Tongue (tissue), 2 donors: ENCODE data around the gene FIG4. TPM values are rescaled to one million over a fixed set of nuclear protein-coding genes. Genes with fewer than 3 reads are reported as not detected.
"Not testable (repeated sequence)": the region's sequence is repeated elsewhere in the genome, so short reads cannot be mapped to it uniquely, and the experiment has no call there.

Source experiments
- DNase-seq: peaks from one replicate; pipeline ENCODE4 v3.0.0-alpha.2; 2015
- total RNA-seq: library from RNA; depleted of rRNA; stranded (reverse); fragments of >200 nt; gene quantifications from one replicate; pipeline ENCODE4 v1.2.3, GENCODE V29; 2014

The FIG4 gene
- total RNA-seq, 1 donor from 2014 or later = 22.3 TPM

DNA sequence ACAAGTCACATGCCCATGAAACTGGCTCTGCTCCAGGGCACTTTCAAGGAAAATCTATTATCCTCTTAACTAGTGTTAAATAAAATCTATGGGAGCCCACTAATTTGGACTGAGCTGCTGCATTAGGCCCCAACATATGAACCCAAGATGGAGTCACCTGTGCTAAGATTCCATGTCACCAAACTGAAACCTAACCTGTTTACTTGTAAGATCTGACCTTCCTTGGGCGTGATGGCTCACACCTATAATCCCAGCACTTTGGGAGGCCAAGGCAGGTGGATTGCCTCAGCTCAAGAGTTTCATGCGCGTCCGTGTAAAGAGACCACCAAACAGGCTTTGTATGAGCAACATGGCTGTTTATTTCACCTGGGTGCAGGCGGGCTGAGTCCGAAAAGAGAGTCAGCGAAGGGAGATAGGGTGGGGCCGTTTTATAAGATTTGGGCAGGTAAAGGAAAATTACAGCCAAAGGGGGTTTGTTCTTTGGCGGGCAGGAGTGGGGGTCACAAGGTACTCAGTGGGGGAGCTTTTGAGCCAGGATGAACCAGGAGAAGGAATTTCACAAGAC lies 164.5 kb downstream of the FIG4 start:
- not testable (repeated sequence) for DNase-seq

DNA sequence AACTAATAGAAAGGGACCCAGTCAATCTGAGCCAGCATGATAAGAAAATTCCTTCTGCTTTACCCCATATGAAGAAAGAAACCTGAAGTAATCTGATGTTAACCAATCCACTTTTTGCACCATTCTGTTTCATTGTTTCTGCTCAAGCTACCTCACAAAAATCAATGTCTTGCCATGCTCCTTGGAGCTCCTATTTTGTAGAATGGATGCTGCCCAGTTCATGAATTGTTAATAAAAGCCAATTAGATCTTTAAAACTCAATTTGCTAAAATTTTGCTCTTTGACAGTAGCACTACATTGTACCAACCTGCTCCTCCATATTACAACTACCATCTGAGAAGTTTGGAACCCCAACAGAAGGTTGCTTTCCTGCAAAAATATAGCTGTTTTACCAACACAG lies 170.8 kb downstream of the FIG4 start:
- no peak for DNase-seq

DNA sequence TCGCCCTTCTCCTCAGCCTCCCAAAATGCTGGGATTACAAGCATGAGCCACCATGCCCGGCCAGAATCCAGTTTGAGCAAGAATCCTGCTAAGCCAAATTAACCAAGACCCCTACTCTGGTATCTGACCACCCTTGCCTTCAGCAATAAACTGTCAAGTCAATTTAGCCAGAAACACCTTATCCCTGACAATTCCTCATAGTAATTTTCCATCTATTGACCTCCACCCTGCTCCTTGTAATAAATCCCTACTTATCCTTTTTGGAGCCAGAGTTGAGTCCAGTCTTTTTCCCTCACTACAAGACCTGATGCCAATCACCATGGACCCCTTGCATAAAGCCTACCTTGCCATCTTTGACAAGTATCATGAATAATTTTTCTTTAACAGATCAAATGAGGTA lies 173.0 kb downstream of the FIG4 start:
- no peak for DNase-seq

DNA sequence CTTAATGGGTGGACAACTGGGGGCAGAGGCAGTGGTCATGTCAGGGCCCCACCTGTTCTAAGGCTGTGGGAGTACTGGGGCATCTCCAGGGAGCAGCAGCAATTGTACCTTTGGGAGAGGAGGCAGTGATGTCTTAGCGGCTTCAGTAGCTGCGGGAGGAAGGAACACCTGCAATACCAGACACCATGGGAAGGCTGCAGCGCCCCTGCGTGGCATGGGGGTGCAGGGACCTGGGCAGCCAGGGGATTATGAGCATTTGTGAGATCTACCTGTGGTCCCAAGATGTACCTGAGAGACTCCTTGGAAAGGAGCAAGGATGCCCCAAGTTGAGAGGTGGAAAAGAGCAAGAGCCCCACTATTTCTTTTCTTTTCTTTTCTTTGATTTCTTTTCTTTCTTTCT lies 174.9 kb downstream of the FIG4 start:
- DNase-seq = no peak

GRCh38 chr6:109867009-109867969 lies 176.2 kb downstream of the FIG4 start:
- DNase-seq = peak; percentile 70

GRCh38 chr6:109867970-109868358 lies 176.9 kb downstream of the FIG4 start:
- peak; percentile 48 for DNase-seq

GRCh38 chr6:109869398-109870088 lies 178.4 kb downstream of the FIG4 start:
- peak; percentile 60 for DNase-seq

DNA sequence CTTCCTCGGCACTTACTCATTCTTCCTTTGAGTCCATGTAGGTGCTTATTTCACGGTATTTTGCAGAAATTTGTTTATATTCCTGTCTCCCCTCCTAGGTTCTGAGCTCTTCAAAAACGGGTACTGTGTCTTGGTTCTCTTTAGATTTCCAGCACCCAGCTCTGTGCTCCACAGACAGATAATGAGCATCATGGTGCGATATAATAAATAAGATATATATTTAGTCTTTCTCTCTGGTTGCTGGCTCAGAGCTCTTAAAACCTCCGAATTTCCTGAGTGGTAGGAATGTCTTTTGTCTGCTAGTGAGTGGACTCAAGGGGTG lies 179.0 kb downstream of the FIG4 start:
- DNase-seq = no peak

DNA sequence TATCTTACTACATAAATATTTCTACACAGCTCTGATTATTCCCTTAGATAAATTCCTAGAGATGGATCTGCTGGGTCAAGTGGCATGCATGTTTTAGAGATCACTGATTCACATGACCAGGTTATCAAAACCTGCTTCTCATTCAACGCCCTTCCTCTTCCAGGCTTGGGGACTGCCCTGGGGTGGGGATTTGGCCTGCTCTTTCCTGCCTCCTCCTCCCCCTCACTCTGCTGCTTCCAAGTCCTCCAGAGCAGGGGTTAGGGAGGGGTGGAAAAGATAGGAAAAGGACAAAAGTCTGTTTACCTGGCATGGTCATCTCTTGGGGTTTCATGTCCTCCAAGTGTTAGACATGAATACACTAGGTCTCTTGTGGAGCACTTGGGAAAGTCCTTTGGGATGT lies 181.5 kb downstream of the FIG4 start:
- no peak for DNase-seq

- DNase-seq = no peak
These were observed 182.0 kb downstream of the FIG4 start for GRCh38 chr6:109872968-109873545.

GRCh38 chr6:109874086-109874485 lies 183.0 kb downstream of the FIG4 start:
- DNase-seq = no peak

DNA sequence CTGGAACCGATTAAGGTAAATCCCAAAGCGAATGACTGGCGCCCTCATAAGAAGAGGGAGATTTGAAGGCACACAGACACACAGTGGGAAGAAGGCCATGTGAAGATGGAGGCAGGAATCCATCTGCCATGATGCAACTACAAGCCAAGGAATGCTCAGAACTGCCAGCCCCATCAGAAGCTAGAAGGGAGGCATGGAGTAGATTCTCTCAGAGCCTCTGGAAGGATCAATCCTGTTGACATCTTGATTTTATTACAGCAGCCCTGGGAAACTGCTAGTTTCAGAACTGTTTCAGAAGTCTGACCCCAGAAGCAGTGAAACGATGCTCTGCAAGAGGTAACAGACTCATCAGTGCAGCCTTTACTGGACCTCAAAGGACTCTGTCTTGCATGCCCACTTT lies 183.5 kb downstream of the FIG4 start:
- DNase-seq = no peak

Other genes with a start within 250 kb of the FIG4 start
- 35.8 TPM for gene MICAL1, start 235.5 kb upstream of the FIG4 start, total RNA-seq
- 11.2 TPM for gene ZBTB24, start 208.1 kb upstream of the FIG4 start, total RNA-seq
- gene AK9, start 94 bp upstream of the FIG4 start, total RNA-seq = 15.5 TPM